Skin epidermis (tissue), 12 donors: ENCODE data around the gene ZBTB20.

ENCODE experiments used
- H3K27ac ChIP-seq, 21 experiments: fragments of 200-600 bp; sonication (generic) in 11 of 21; one replicate each; pipeline ENCODE4 v1.5.0; 2020; ENCODE audit warnings: mild to moderate bottlenecking in 3 of 21, inconsistent platforms in 2 of 21, moderate library complexity in 2 of 21
- H3K4me3 ChIP-seq, 7 experiments: fragments of 200-600 bp; sonication (generic) in 2 of 7; one replicate each; pipeline ENCODE4 v1.5.0; 2020; ENCODE audit warnings: inconsistent platforms in 2 of 7, mild to moderate bottlenecking in 2 of 7, moderate library complexity in 1 of 7

The ZBTB20 gene

DNA sequence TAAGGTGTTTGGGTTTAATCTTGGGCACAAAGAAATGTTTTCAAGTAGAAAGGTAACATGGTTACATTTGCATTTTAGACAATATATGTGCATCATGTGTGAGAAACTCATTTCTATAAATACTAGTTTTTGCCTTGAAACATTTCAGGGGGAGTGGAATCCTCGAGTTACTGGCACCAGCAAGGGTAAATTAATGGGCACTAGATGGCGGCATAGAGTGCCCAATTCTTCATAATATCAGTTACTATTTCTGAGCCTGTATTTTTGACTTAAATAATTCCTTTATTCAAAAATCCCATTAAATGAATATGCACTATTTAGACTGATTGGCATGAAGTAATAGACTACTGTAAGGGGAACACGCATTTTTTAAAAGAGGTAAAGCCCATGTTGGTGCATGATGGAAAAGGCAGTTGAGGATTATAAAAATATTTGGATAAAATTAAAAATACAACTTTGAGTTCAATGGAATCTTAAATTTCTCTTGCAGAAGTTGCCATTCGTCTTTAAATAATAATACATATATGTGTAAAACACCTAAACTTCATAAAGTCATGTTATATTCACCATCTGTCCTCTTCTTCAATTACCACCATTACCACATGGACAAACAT, 106.3 kb downstream of the ZBTB20 start:
- Histone ChIP-seq H3K27ac (no peak overlapping the region), H3K4me3 (no peak overlapping the region)

DNA sequence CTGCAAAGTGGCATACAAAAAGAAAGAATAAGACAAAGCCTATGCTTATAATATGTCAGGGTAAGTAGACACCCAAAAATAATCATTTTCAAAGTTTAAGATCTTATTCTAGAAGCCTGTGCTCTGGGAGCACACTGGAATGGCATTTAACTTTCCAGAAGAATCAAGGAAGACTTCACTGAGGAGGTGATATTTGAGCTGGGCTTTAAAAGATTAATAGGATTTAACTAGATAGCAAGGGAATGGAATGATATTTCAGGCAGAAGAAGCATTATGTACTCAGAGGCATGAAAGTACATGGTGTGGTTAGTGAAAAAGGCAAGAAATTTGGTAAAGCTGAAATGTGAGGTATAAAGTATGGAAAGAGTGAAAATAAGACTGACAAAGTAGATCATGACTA, 106.8 kb downstream of the ZBTB20 start:
- no peak overlapping the region for H3K27ac ChIP-seq
- no peak overlapping the region for H3K4me3 ChIP-seq

DNA sequence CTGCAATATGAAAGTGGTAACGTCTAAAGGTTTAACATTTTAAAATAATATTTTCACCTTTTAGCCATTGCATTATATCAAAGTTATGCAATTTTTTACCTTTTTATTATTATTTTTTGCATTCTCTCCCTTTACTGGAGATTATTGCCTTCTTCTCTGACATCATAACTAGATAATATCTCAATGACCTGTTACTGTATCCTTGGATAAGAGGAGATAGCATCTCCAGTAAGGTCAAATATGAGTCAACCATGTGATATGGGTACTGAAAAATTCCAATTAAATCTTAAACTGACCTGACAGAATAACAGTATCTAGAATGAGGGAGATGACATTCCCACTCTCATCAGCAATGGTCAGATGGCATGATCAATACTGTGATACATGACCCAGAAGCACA, 108.3 kb downstream of the ZBTB20 start:
- Histone ChIP-seq H3K4me3 (no peak overlapping the region), H3K27ac (no peak overlapping the region)

DNA sequence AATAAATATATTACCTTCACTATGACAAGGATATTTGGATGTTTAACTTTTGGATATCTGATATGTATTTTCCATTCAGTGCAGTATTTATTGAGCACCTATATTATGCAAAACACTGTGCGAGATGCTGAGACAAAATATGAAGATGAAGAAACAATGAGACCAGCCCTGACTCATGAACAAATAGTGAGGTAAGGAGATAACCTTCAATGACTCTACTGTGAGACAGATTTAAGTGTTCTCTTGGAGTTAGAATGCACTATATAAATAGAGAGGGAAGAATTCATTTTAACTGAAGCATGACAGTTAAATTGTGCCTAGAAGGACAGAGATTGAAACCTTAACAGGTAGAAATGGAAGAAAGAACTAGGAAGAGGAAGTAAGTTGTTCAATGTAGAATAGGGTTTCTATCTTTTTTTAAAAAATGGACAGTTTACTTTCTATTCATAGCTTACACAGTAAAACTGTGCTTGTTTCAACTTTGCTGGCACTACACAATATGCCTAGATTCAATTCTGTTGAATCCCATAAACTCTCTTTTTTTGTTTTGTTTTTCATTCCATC, 124.2 kb downstream of the ZBTB20 start:
- Histone ChIP-seq H3K4me3 (no peak overlapping the region), H3K27ac (no peak overlapping the region)

DNA sequence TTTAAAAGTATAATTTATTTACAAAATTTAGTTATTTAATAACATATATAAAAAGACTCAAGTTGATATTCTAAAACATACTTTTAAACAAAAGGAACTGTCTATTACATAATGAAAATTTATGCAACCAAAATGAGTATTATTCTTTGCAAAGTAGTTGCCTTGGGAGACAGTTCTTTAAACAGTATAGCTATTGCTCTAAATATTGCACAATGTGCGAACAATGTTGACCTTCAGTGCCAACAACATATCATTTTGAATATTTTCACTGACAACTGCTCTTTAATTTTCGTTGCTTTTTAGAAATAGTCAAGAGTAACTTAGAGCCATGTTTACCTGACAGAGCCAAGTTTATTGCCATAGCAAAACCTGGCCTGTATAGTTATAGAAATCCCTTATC, 124.9 kb downstream of the ZBTB20 start:
- H3K4me3 ChIP-seq: no peak overlapping the region
- no peak overlapping the region for H3K27ac ChIP-seq

DNA sequence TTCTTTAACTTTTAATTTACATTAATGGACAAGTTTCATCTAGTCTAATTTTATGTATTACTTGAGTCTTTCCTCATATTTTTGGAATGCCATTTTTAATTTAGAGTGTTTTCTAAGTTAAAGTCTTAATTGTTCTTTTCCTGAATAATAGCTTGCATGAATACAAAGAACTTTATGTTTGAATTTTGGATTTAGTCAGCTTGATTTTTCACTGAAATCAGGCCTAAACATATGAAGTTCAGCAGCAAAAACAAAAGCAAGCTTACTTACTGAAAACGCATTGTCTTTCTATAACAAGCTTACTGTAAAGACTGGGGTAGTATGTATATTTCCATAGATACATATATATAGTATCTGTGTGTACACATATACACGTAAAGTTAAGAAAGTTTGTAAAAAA, 126.0 kb downstream of the ZBTB20 start:
- Histone ChIP-seq H3K4me3 (no peak overlapping the region), H3K27ac (no peak overlapping the region)

DNA sequence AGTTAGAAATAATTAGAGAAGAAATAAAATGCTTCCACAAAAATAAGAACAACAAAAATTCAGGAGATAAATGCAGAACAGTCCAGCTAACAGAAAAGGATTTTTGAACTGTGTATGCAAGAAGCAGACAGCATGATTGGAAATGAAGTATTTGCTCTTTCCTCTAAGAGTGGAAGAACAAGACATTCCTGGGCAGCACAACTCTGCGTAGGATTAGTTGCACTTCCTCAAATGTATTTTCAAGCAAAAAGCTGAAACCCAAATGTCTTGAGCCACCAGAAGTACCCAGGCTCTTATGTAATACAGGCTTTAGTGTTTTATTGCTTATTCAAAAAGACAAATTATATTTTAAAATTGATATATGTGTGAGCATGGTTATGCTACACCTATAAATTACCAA, 127.2 kb downstream of the ZBTB20 start:
- Histone ChIP-seq H3K27ac (no peak overlapping the region), H3K4me3 (no peak overlapping the region)

DNA sequence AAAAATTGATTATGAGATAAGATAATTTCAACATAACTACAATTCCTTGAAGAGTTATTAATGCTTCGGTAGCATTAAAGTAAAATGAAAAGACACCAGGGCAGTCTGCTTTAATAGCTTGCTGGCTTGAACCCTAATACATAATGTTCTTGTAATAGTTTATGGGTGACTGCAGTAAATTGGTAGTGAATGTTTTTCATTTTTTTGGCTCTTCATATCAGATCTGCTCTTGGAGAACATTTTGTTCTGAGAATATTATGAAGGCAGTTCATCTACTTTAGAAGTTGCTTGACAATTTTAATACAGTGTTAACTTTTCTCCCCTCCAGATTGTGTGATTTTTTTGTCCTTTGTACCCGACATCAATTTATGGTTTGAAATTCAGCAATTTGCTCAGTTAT, 128.4 kb downstream of the ZBTB20 start:
- Histone ChIP-seq H3K4me3 (no peak overlapping the region), H3K27ac (no peak overlapping the region)

DNA sequence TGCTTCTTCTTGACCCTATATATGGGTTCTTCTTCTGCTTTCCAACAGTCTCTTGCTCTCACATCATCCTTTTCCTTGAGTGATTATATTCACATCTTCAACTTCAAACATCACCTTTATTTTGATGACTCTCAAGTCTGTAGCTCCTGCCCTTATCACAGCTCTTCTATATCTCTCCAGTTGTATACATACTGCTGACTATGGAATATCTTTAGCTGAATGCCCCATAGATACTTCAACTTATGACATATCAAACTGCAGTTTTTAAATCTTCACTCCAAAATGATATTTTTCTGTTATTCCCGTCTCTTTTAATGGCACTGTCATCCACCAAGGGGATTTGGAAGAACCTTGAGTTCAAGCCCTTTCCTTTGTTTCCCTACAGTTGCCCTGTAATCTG, 139.1 kb downstream of the ZBTB20 start:
- Histone ChIP-seq H3K4me3 (no peak overlapping the region), H3K27ac (no peak overlapping the region)

DNA sequence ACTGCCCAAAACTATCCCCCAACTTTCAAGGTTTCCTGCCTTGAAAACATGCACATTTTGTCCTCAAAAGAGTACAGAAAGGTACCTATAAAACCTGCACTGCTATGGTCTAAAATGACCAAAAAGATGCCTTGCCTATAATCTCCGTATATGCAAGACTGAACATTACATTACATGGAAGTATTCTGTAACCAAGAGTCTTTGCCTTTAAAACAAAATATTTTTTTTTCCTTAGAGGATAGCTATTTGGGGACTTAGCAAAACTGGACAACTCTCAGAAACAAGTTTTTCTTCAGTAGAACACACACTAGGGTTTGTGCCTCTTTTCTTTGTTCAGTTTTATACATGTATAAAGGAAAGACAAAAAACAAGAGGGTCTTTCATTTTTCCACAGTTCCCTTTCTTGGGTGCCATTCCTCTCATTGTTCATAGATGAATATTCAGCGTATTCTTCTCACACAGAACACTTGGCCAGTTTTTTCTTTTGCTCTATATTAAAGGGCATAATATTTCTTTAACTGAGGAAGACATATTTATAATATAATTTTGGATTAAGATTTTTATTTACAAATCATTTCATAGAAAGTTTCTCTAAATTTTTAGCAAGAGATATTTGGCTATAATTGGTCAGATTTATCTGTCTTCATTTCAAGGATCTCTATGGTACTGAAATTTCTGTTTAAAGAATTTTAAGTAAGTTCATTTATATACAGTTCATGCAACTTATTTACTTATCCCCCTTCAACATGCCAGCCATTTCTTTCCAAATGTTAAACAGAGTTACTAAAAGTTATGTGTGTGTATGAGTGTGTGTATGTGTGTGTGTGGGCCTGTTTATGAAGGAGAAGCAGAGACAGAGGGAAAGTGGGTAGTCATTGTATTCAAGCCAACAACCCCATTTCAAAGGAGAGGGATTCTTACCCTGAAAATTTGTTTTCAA, 142.6 kb downstream of the ZBTB20 start:
- Histone ChIP-seq H3K4me3 (no peak overlapping the region), H3K27ac (no peak overlapping the region)

DNA sequence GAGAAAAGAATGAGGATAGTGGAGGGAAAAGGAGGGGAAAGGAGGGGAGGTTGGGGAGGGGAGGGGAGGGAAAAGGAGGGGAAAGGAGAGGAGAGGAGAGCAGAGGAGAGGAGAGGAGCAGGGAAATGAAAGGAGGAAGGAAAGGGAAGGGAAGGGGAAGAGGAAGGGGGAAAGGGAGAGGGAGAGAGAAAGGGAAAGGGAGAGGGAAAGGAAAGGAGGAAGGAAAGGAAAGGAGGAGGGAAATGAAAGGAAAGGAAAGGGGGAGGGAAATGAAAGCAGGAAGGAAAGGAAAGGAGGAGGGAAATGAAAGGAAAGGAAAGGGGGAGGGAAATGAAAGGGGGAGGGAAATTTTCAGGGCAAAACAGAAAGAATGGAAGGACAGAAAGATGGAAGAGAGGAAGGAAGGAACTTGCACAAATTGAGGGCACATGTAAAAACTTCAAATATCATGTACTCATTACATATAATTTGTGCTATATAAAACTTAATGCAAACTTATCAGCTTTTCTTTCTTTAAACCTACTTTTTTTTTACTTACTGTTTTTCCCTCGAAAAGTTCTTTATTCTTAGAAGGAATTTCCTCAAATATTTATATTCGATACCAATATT, 148.0 kb downstream of the ZBTB20 start:
- Histone ChIP-seq H3K4me3 (no peak overlapping the region), H3K27ac (no peak overlapping the region)

DNA sequence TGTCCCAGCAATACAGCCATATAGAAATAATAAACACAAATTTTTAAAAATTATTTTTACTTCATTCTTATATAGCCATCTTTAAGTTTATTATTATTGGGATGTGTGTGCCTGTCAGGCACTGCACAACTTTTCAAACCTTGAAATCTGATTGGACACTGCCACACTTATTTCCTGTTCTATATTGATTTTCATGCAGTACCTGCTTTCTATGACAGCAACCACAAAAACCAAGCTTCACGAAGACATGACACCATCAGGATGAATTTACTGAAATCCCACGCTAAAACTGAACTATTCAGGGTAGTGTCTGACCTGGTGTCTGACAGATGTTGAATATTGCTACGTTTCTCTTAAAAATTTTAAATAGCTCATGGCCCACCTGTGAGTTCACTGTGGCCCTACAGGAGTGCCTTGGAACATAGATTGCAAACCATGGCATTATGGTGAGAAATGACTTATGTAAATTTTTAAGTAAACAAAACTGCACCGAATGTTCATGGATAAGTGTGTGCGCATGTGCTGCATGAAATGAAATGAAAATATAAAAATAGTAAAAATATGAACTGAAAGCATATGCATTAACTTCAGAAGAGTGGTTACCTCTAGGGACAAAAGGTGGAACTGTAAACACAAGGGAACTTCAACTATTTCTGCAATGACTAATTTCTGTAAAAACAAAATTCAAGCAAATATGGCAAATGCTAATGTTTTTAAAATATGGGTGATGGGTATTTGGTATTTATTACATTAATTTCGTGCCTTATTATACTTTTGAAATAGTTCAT, 152.3 kb downstream of the ZBTB20 start:
- Histone ChIP-seq H3K4me3 (no peak overlapping the region), H3K27ac (no peak overlapping the region)

DNA sequence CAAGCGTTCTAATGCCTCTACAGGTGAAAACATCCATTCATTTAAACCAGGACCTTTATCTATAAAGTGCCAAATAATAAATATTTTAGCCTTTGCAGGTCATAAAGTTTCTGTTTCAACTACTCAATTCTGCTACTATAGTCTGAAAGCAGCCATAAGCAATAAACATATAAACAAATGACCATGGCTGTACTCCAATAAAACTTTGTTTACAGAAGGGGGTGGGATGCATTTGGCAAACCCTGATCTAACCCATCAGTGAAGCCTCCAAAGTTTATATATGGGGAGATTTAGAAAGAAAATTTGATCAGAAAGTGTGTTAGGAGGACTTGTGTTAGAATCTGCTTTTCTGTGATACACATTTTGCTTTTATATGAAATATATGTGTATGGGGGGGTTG, 161.3 kb downstream of the ZBTB20 start:
- no peak overlapping the region for H3K4me3 ChIP-seq

DNA sequence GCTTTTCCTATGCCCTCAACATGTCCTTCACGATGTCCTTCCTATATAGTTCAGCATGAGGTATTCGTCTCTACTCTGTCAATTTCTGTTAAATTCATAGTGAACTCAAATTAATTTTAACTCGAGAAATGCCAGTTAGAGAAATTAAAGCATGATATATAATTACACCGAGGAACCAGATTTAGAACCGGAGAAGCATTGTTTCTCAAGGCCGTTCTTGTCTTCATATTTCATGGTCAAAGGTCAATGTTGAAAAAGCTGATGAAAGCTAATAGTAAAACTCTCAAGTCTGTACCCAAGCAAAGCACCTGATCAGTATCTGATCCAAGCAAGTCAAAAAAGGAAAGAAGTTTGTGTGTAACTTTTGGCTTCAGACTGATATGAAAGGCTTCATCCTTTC, 163.8 kb downstream of the ZBTB20 start:
- Histone ChIP-seq H3K27ac (no peak overlapping the region), H3K4me3 (no peak overlapping the region)

More for the DNA sequence above, 161.3 kb downstream of the ZBTB20 start:
- no peak overlapping the region for H3K27ac ChIP-seq

DNA sequence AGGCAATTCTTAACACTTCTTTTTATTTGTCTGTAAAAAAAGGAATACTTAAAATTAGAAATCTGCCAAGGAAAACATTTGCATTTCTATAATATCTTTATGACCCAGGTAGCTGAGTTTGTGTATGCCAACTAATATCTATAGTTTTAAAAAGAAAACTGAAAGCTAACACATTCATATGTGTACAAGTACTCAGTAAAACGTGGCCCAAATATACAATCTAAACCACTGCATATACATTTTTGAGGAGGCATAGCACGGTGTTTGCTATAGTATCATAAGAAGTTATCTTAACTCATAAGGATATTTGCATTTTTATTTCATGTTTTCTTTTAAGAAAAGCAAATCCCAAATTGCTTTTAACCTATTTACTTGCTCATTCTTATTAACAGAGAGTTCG, 172.7 kb downstream of the ZBTB20 start:
- Histone ChIP-seq H3K4me3 (no peak overlapping the region), H3K27ac (no peak overlapping the region)

DNA sequence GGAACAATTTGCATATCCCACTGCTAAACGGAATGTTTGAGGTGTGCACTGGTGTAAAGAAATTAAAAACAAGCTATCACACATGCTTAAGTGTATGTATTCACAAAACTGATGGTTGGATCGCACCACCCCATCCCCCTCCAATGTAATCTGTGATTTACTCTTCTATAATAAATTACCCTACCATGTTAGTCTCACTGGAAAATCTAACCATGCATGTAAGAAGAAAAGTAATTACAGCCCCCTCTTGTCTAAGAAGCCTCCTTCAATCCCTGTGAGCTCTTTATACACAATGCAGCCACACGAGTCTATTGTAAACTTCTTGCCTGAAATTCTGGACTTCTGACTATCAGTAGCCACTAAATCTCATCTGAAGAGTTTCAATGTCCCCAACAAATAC, 173.6 kb downstream of the ZBTB20 start:
- no peak overlapping the region for H3K4me3 ChIP-seq
- no peak overlapping the region for H3K27ac ChIP-seq

DNA sequence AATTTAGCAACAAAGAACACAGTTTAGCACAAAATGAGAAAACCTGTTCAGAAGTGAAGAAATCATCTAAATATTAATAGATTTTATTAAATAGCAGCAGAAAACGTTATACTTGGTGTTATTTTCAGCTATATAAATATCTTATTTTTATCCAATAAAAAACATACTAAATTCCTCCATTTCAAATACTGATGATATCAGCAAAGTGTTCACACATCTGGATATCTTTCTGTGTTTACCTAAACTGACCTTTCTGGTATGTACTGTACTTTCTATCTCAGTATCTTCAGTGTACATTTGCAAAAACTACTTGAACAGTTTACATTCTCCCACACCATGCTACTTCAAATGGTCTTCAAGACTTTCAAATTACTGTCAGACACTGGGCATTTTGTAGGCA, 179.9 kb downstream of the ZBTB20 start:
- Histone ChIP-seq H3K27ac (no peak overlapping the region), H3K4me3 (no peak overlapping the region)

DNA sequence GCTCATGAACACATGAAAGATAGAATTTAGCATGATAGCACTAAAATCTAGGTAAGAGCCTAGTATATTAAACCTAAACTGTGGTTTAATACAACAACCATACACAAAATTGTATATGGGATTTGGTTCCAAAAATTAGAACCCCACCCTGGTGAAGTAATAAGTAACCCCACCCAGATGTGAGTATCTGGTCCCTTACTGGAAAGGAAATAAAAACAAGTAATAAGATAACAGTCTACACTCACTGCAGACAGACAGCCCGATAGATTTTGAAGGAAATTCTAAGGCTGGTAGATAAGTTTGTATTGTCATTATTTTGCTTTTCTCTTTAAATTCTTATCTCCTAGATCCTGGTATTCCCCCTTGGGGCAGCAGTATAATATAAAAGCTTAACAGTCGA, 184.9 kb downstream of the ZBTB20 start:
- no peak overlapping the region for H3K4me3 ChIP-seq
- no peak overlapping the region for H3K27ac ChIP-seq

DNA sequence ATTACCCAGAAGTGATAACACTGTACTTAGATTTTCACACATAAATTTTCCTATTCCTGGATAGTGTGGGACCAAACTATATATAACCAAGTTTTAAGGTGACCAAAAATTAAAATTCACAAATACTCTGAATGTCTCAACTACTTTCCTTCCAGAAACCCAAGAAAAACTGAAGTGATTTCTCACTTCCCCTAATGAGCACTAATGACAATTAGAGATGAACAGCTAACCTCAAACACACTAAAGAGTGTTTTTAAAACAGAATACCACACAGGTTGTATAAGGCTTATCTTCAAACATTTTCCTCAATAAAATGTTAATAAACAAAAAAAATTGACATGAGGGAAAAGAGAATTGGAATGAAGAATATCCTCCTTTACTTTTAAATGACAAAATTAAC, 188.2 kb downstream of the ZBTB20 start:
- H3K4me3 ChIP-seq: no peak overlapping the region
- H3K27ac ChIP-seq: no peak overlapping the region

DNA sequence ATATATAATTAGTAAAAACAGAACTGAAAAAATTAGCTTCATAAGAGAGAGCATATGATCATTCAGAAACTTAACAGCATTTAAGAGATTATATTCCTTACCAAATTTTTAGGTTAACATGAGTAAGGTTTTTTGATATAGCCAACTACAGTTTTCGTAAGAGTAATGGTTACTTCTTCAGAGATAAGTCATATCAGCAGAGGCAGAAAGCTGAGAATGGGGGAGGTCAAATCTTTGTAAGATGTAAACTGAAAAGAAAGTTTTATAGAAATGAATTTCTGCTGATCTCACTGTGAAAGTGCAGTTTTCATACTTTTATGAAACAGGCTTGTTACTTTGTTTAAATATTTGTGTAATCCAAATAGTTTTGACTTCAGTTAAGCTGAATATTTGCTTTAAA, 193.3 kb downstream of the ZBTB20 start:
- no peak overlapping the region for H3K4me3 ChIP-seq
- no peak overlapping the region for H3K27ac ChIP-seq
